Non-pigmented ciliary epithelial cell (primary cell): Measurements from ENCODE around the gene NAA15.
"Not testable (repeated sequence)": the region's sequence is repeated elsewhere in the genome, so short reads cannot be mapped to it uniquely, and the experiment has no call there.

Experiments used
- DNase-seq: peaks from one replicate; pipeline ENCODE4 v3.0.0-alpha.2; 2010; ENCODE audit warnings: low read depth

Gene NAA15

GRCh38 chr4:139299536-139299935 lies 1.8 kb upstream of the NAA15 start:
- DNase-seq = no peak

- DNase-seq = no peak
Measured at GRCh38 chr4:139300431-139301112, 733 bp upstream of the NAA15 start.

- DNase-seq = no peak
Measured at GRCh38 chr4:139301821-139302611, 711 bp downstream of the NAA15 start, which contains the start of gene NDUFC1. NDUFC1 (minus strand) TSS chr4:139302477; CDS start chr4:139295798, 6,679 bp downstream.

- no peak for DNase-seq
Measured at GRCh38 chr4:139304920-139305319, 3.6 kb downstream of the NAA15 start.

- no peak for DNase-seq
Measured at GRCh38 chr4:139311909-139312308, 10.6 kb downstream of the NAA15 start.

- DNase-seq = no peak
Measured at GRCh38 chr4:139312552-139313332, 11.4 kb downstream of the NAA15 start.

GRCh38 chr4:139313414-139313813 lies 12.1 kb downstream of the NAA15 start:
- DNase-seq = not testable (repeated sequence)

GRCh38 chr4:139314047-139314800 lies 12.9 kb downstream of the NAA15 start:
- no peak for DNase-seq

GRCh38 chr4:139315221-139315675 lies 13.9 kb downstream of the NAA15 start:
- DNase-seq = no peak

GRCh38 chr4:139316733-139317132 lies 15.4 kb downstream of the NAA15 start:
- DNase-seq = no peak

- DNase-seq = no peak
Measured at GRCh38 chr4:139317635-139318034, 16.3 kb downstream of the NAA15 start.

- no peak for DNase-seq
Measured at GRCh38 chr4:139319571-139319970, 18.3 kb downstream of the NAA15 start.

- not testable (repeated sequence) for DNase-seq
Measured at GRCh38 chr4:139322070-139322469, 20.8 kb downstream of the NAA15 start.

GRCh38 chr4:139322541-139322940 lies 21.2 kb downstream of the NAA15 start:
- DNase-seq = not testable (repeated sequence)

GRCh38 chr4:139324620-139325019 lies 23.3 kb downstream of the NAA15 start:
- DNase-seq = no peak

GRCh38 chr4:139329665-139330200 lies 28.4 kb downstream of the NAA15 start:
- DNase-seq = no peak

- no peak for DNase-seq
Measured at GRCh38 chr4:139330283-139330682, 29.0 kb downstream of the NAA15 start.

GRCh38 chr4:139331185-139331584 lies 29.9 kb downstream of the NAA15 start:
- no peak for DNase-seq

- no peak for DNase-seq
Measured at GRCh38 chr4:139333046-139333445, 31.7 kb downstream of the NAA15 start.

- DNase-seq = no peak
Measured at GRCh38 chr4:139337612-139338011, 36.3 kb downstream of the NAA15 start.

- no peak for DNase-seq
Measured at GRCh38 chr4:139361301-139361700, 60.0 kb downstream of the NAA15 start.
